H1 (cell line): ENCODE results near the gene SORBS1. TPM values are rescaled to one million over a fixed set of nuclear protein-coding genes. Genes with fewer than 3 reads are reported as not detected.

Source experiments
- CTCF ChIA-PET: fragments of 300-600 bp; sonication (Branson Sonifier 250); formaldehyde crosslinking; loops from one replicate; lab custom pipeline; 2021; ENCODE audit not compliant: partially characterized antibody; lab: Charles Lee
- POLR2A ChIA-PET: fragments of 300-600 bp; sonication (Branson Sonifier 250); formaldehyde crosslinking; loops from one replicate; lab custom pipeline; 2021; ENCODE audit warnings: inconsistent platforms; ENCODE audit not compliant: partially characterized antibody; lab: Charles Lee
- DNase-seq, 2 experiments: peaks; one replicate each; pipeline versions ENCODE4 v3.0.0 to v3.0.0-alpha.2; 2010 to 2022; ENCODE audit warnings: low spot score in 2 of 2, low read depth in 1 of 2, mixed read lengths in 1 of 2
- FAIRE-seq: peaks from 2 replicates; lab custom pipeline; 2011; peaks lifted over from hg19 to GRCh38; lab: Jason Lieb, UNC
- H2AFZ ChIP-seq: 2 replicates; pipeline ENCODE4 v1.8.1; 2012; ENCODE audit warnings: low read length, inconsistent platforms
- H2AK5ac ChIP-seq: 2 replicates; pipeline ENCODE4 v1.6.1; 2013; ENCODE audit warnings: low read depth, low read length
- H2BK120ac ChIP-seq: replicated peaks from 2 replicates; pipeline ENCODE3; 2013; ENCODE audit warnings: low read depth, low read length, inconsistent platforms
- H2BK12ac ChIP-seq: 2 replicates; pipeline ENCODE4 v1.6.1; 2013; ENCODE audit warnings: low read depth, low read length
- H2BK15ac ChIP-seq: 2 replicates; pipeline ENCODE4 v1.6.1; 2013; ENCODE audit warnings: low read length
- H2BK20ac ChIP-seq: 2 replicates; pipeline ENCODE4 v1.6.1; 2013; ENCODE audit warnings: low read length
- H2BK5ac ChIP-seq: 2 replicates; pipeline ENCODE4 v1.6.1; 2013; ENCODE audit warnings: low read depth, low read length
- H3K14ac ChIP-seq: 2 replicates; pipeline ENCODE4 v1.6.1; 2013; ENCODE audit warnings: inconsistent platforms; ENCODE audit not compliant: insufficient read length
- H3K18ac ChIP-seq: 2 replicates; pipeline ENCODE4 v1.6.1; 2013; ENCODE audit warnings: low read length; ENCODE audit errors: extremely low read depth
- H3K23ac ChIP-seq: 2 replicates; pipeline ENCODE4 v1.6.1; 2013; ENCODE audit warnings: inconsistent platforms; ENCODE audit not compliant: insufficient read length
- H3K23me2 ChIP-seq: 2 replicates; pipeline ENCODE4 v1.6.1; 2013; ENCODE audit warnings: low read depth, low read length
- H3K27ac ChIP-seq: 2 replicates; pipeline ENCODE4 v1.6.1; 2011; ENCODE audit warnings: low read depth, low read length, inconsistent platforms
- H3K27me3 ChIP-seq, 4 experiments: replicated peaks in 1 of 4; 1 replicate in 1 of 4; 2 replicates in 3 of 4; pipeline versions ENCODE4 v1.6.1 to v1.8.1; 2011 to 2013; ENCODE audit warnings: low read length in 3 of 4, mild to moderate bottlenecking in 3 of 4, inconsistent platforms in 2 of 4, mixed read lengths in 2 of 4, moderate library complexity in 1 of 4; ENCODE audit not compliant: control insufficient read depth in 3 of 4, insufficient read depth in 3 of 4; ENCODE audit errors: extremely low read depth in 1 of 4
- H3K36me3 ChIP-seq, 4 experiments: 2 replicates each; pipeline versions ENCODE4 v1.6.1 to v1.8.1; 2011 to 2013; ENCODE audit warnings: mild to moderate bottlenecking in 4 of 4, low read length in 3 of 4, moderate library complexity in 2 of 4, control low read depth in 1 of 4, inconsistent platforms in 1 of 4; ENCODE audit not compliant: insufficient read depth in 4 of 4, control insufficient read depth in 2 of 4
- H3K4ac ChIP-seq: replicated peaks from 2 replicates; pipeline ENCODE3; 2013; ENCODE audit warnings: low read length, low read depth, mixed read lengths, inconsistent platforms; ENCODE audit not compliant: insufficient read length
- H3K4me1 ChIP-seq, 4 experiments: replicated peaks in 1 of 4; 1 replicate in 1 of 4; 2 replicates in 3 of 4; pipeline versions ENCODE4 v1.6.1 to v1.8.1; 2011 to 2013; ENCODE audit warnings: low read length in 3 of 4, inconsistent platforms in 2 of 4, mixed read lengths in 1 of 4; ENCODE audit not compliant: insufficient read depth in 4 of 4, control insufficient read depth in 3 of 4
- H3K4me2 ChIP-seq, 2 experiments: 2 replicates each; pipeline versions ENCODE4 v1.6.1 to v1.8.1; 2011 to 2013; ENCODE audit warnings: low read depth in 2 of 2, low read length in 2 of 2, control low read depth in 1 of 2, inconsistent platforms in 1 of 2, mild to moderate bottlenecking in 1 of 2; ENCODE audit not compliant: insufficient read depth in 1 of 2
- H3K4me3 ChIP-seq, 4 experiments: fragments of 200-600, 300-600 bp in 1 of 4; sonication (generic), shearing (Covaris generic), sonication (Bioruptor Twin) in 1 of 4; 2 replicates each; pipeline versions ENCODE4 v1.5.1 to v1.8.1; 2011 to 2016; ENCODE audit warnings: low read length in 4 of 4, low read depth in 3 of 4, control low read depth in 2 of 4, inconsistent platforms in 2 of 4, mild to moderate bottlenecking in 2 of 4, mixed read lengths in 1 of 4, moderate library complexity in 1 of 4; ENCODE audit not compliant: insufficient read depth in 2 of 4; ENCODE audit errors: extremely low read depth in 1 of 4
- H3K56ac ChIP-seq: replicated peaks from 2 replicates; pipeline ENCODE3; 2013; ENCODE audit warnings: low read depth, mild to moderate bottlenecking, mixed read lengths, low read length, inconsistent platforms; ENCODE audit not compliant: insufficient read length
- H3K79me1 ChIP-seq: 2 replicates; pipeline ENCODE4 v1.6.1; 2013; ENCODE audit warnings: low read depth, low read length, control low read depth
- H3K79me2 ChIP-seq, 2 experiments: 2 replicates each; pipeline versions ENCODE4 v1.6.1 to v1.8.1; 2012 to 2013; ENCODE audit warnings: low read length in 2 of 2, mild to moderate bottlenecking in 2 of 2, inconsistent platforms in 1 of 2; ENCODE audit not compliant: insufficient read depth in 2 of 2, control insufficient read depth in 1 of 2
- H3K9ac ChIP-seq, 4 experiments: replicated peaks in 1 of 4; 1 replicate in 1 of 4; 2 replicates in 3 of 4; pipeline versions ENCODE4 v1.6.1 to v1.8.1; 2011 to 2013; ENCODE audit warnings: low read depth in 3 of 4, low read length in 3 of 4, control low read depth in 2 of 4, mild to moderate bottlenecking in 2 of 4, moderate library complexity in 2 of 4, inconsistent platforms in 1 of 4; ENCODE audit errors: extremely low read depth in 1 of 4
- H3K9me3 ChIP-seq, 2 experiments: 2 replicates each; pipeline versions ENCODE4 v1.6.1 to v1.8.1; 2012 to 2013; ENCODE audit warnings: mild to moderate bottlenecking in 2 of 2, moderate library complexity in 2 of 2, control low read depth in 1 of 2, inconsistent platforms in 1 of 2, low read depth in 1 of 2, low read length in 1 of 2, mixed read lengths in 1 of 2; ENCODE audit not compliant: insufficient read depth in 2 of 2
- H4K20me1 ChIP-seq, 2 experiments: replicated peaks in 1 of 2; 2 replicates each; pipeline versions ENCODE3 to v1.8.1; 2011 to 2013; ENCODE audit warnings: inconsistent platforms in 2 of 2, low read length in 2 of 2, mild to moderate bottlenecking in 1 of 2; ENCODE audit not compliant: insufficient read depth in 2 of 2, control insufficient read depth in 1 of 2
- H4K5ac ChIP-seq: 2 replicates; pipeline ENCODE4 v1.6.1; 2013; ENCODE audit warnings: low read length, low read depth, mixed read lengths, inconsistent platforms; ENCODE audit not compliant: insufficient read length
- H4K8ac ChIP-seq: 2 replicates; pipeline ENCODE4 v1.8.0; 2013; ENCODE audit warnings: mild to moderate bottlenecking, moderate library complexity, low read length, inconsistent platforms; ENCODE audit not compliant: insufficient read depth; ENCODE audit errors: extremely low read depth
- H4K91ac ChIP-seq: replicated peaks from 2 replicates; pipeline ENCODE3; 2013; ENCODE audit warnings: low read length, mixed read lengths, inconsistent platforms; ENCODE audit not compliant: insufficient read length
- ATF3 ChIP-seq: IDR thresholded peaks from 2 replicates; pipeline ENCODE4 v1.6.1; 2011; ENCODE audit warnings: low read depth, mild to moderate bottlenecking, low read length; ENCODE audit not compliant: insufficient read depth
- CBX8 ChIP-seq: fragments of 300-800, 300-1000 bp; sonication (generic); IDR thresholded peaks from 2 replicates; pipeline ENCODE4 v1.7.1; 2016; ENCODE audit warnings: low read depth, low read length, borderline replicate concordance
- CHD2 ChIP-seq: IDR thresholded peaks from 2 replicates; pipeline ENCODE4 v1.6.1; 2012; ENCODE audit warnings: low read length, improper control_type of control experiment
- CREB1 ChIP-seq: IDR thresholded peaks from 2 replicates; pipeline ENCODE4 v1.6.1; 2012; ENCODE audit warnings: inconsistent platforms
- E2F6 ChIP-seq: IDR thresholded peaks from 2 replicates; pipeline ENCODE4 v1.6.1; 2012; ENCODE audit warnings: inconsistent platforms
- HDAC2 ChIP-seq, 2 experiments: fragments of 300-600 bp in 1 of 2; sonication (generic) in 1 of 2; IDR thresholded peaks; 2 replicates each; pipeline ENCODE4 v1.6.1; 2011 to 2012; ENCODE audit warnings: low read depth in 2 of 2, low read length in 2 of 2, mild to moderate bottlenecking in 2 of 2, moderate library complexity in 2 of 2, borderline replicate concordance in 1 of 2, inconsistent platforms in 1 of 2
- RBBP5 ChIP-seq: IDR thresholded peaks from 2 replicates; pipeline ENCODE4 v1.7.1; 2012; ENCODE audit warnings: low read depth, mild to moderate bottlenecking, inconsistent platforms, low read length, moderate library complexity, borderline replicate concordance
- SIN3A ChIP-seq, 2 experiments: IDR thresholded peaks in 1 of 2; conservative IDR thresholded peaks in 1 of 2; 2 replicates each; pipeline ENCODE4 v1.6.1; 2011 to 2012; ENCODE audit warnings: low read length in 2 of 2, improper control_type of control experiment in 1 of 2, low read depth in 1 of 2, mild to moderate bottlenecking in 1 of 2
- SP1 ChIP-seq: IDR thresholded peaks from 2 replicates; pipeline ENCODE4 v1.6.1; 2011; ENCODE audit warnings: low read depth, low read length
- SP2 ChIP-seq: IDR thresholded peaks from 2 replicates; pipeline ENCODE4 v1.6.1; 2012; ENCODE audit warnings: mild to moderate bottlenecking, low read length, inconsistent platforms
- SRF ChIP-seq: IDR thresholded peaks from 2 replicates; pipeline ENCODE4 v1.6.1; 2011; ENCODE audit warnings: mild to moderate bottlenecking, low read depth, low read length, moderate library complexity
- SUZ12 ChIP-seq: fragments of 200-600 bp; sonication (generic); IDR thresholded peaks from 2 replicates; pipeline ENCODE4 v1.6.1; 2012; ENCODE audit warnings: mild to moderate bottlenecking, inconsistent platforms, low read length, moderate library complexity, mixed read lengths
- TCF12 ChIP-seq: IDR thresholded peaks from 2 replicates; pipeline ENCODE4 v1.6.1; 2011; ENCODE audit warnings: low read depth, mild to moderate bottlenecking, low read length
- WGBS, 2 experiments: shearing (Covaris generic) in 1 of 2; methylation state at CpG; one replicate each; pipeline versions ENCODE4 v1.1.6 to v1.1.7; 2013 to 2015; ENCODE audit warnings: low lambda C conversion rate in 2 of 2, mixed read lengths in 2 of 2, inconsistent platforms in 1 of 2, low coverage in 1 of 2, missing lambda C conversion rate in 1 of 2; ENCODE audit not compliant: insufficient replicate concordance in 2 of 2, insufficient coverage in 1 of 2, insufficient read length in 1 of 2; ENCODE audit errors: extremely low coverage in 1 of 2, missing lambda C conversion rate in 1 of 2; 5-methylcytosine and 5-hydroxymethylcytosine counted together
- polyA plus RNA-seq, 7 experiments: library from polyadenylated mRNA; depleted of rRNA in 3 of 7; stranded (reverse) in 5 of 7; unstranded in 2 of 7; fragments of >200 nt in 5 of 7; fragments of 200-250 nt in 2 of 7; gene quantifications; 1 replicate in 5 of 7; 2 replicates in 1 of 7; 4 replicates in 1 of 7; pipeline versions ENCODE4 v1.2.1 to v1.2.3, GENCODE V29; 2011 to 2013; ENCODE audit warnings: missing spikeins in 2 of 7, mixed read lengths in 2 of 7
- total RNA-seq: library from RNA; stranded (reverse); fragmentation: NEBNext Ultra II Directional; extraction: Animal tissue kit (Norgen Biotek cat#: 25700); gene quantifications from 2 replicates; pipeline ENCODE4 v1.2.1, GENCODE V29; 2021

SORBS1 gene
- total and polyA plus RNA-seq, 2 of the 8 experiments (the other 6 are each of a cell fraction or from before 2014, with no cell fraction given): 16.0 to 35.0 TPM

- FAIRE-seq (no peak), DNase-seq (no peak)
- H2AFZ ChIP-seq: no peak overlapping the region
- no peak overlapping the region for H3K4ac ChIP-seq
- no peak overlapping the region for H2AK5ac ChIP-seq
- 84% methylated on average over 3 of the region's 3 CpGs; no CpG with 5 or more reads in 1 of the 2 experiments for WGBS, 2 experiments
- H3K4me1 ChIP-seq: peaks cover 4 to 12% (median 10%) of the 10 kb centered on the region in 4 experiments
- H2BK120ac ChIP-seq: no peak overlapping the region
- ChIA-PET CTCF (interaction anchor here (0.6 to 5.4 kb wide), 6 partner anchors 47 to 154 kb away, joined by 3 to 39 read pairs (median 3); no protein-coding TSS in a partner anchor), POLR2A (interaction anchor here (1.2 to 2.5 kb wide), 3 partner anchors 11 to 64 kb away, joined by 3 to 8 read pairs (median 3); no protein-coding TSS in a partner anchor)
- peaks cover 2 to 30% (median 26%) of the 10 kb centered on the region in 4 experiments for H3K27me3 ChIP-seq
- H4K8ac ChIP-seq: no peak overlapping the region
- H3K9ac ChIP-seq: no peak overlapping the region
- H3K4me3 ChIP-seq: no peak overlapping the region
- no peak overlapping the region for H3K23ac ChIP-seq
- H3K79me2 ChIP-seq: peaks cover 11 to 15% of the 10 kb centered on the region in 2 experiments
- H2BK20ac ChIP-seq: no peak overlapping the region
- H3K18ac ChIP-seq: no peak overlapping the region
- no peak overlapping the region for H2BK12ac ChIP-seq
- H3K9me3 ChIP-seq: no peaks in the 10 kb centered on the region
- no peak overlapping the region for H2BK15ac ChIP-seq
- H3K23me2 ChIP-seq: peaks cover 3% of the 10 kb centered on the region; the same call in 1 of the 2 replicates
- no peak overlapping the region for H4K91ac ChIP-seq
- no peak overlapping the region for H2BK5ac ChIP-seq
- no peak overlapping the region for H3K56ac ChIP-seq
- H3K4me2 ChIP-seq: no peak overlapping the region
- H3K14ac ChIP-seq: no peak overlapping the region
- H3K79me1 ChIP-seq: peaks cover 4% of the 10 kb centered on the region; the same call in 1 of the 2 replicates
- H4K20me1 ChIP-seq: no peaks in the 10 kb centered on the region
- H3K36me3 ChIP-seq: no peaks in the 10 kb centered on the region
- H4K5ac ChIP-seq: no peak overlapping the region
- H3K27ac ChIP-seq: no peak overlapping the region
- TF ChIP-seq TCF12 (no peak), SRF (no peak), SP2 (no peak), CBX8 (no peak), CHD2 (no peak), RBBP5 (no peak), ATF3 (no peak), SUZ12 (no peak), SIN3A (conservative IDR thresholded peaks at IDR 0.05 in 1 of 2, IDR thresholded peaks at IDR 0.05 in 1 of 2; ENCODE audit: low read depth in 1 of 2, low read length in 2 of 2) (no peak), HDAC2 (IDR thresholded peaks at IDR 0.05; ENCODE audit: borderline replicate concordance in 1 of 2, low read depth in 2 of 2, low read length in 2 of 2) (no peak), CREB1 (no peak), E2F6 (no peak), SP1 (no peak)
Measured at GRCh38 chr10:95293631-95294030, 267.5 kb downstream of the SORBS1 start.
